Astrocyte (in vitro differentiated cells and primary cell): Measurements from ENCODE around the gene LAMA5. TPM values are rescaled to one million over a fixed set of nuclear protein-coding genes. Genes with fewer than 3 reads are reported as not detected.

Experiments used
- DNase-seq: peaks from one replicate; pipeline ENCODE4 v3.0.0-alpha.2; 2010; ENCODE audit warnings: low read depth
- FAIRE-seq: peaks from 2 replicates; lab custom pipeline; 2011; peaks lifted over from hg19 to GRCh38; lab: Jason Lieb, UNC
- H2AFZ ChIP-seq: 2 replicates; pipeline ENCODE4 v1.6.0; 2012; ENCODE audit warnings: low read depth, low read length, inconsistent platforms
- H3K27ac ChIP-seq: 2 replicates; pipeline ENCODE4 v1.5.1; 2011; ENCODE audit warnings: low read depth, low read length, inconsistent platforms
- H3K27me3 ChIP-seq: 2 replicates; pipeline ENCODE4 v1.6.0; 2011; ENCODE audit warnings: low read length, inconsistent platforms; ENCODE audit not compliant: insufficient read depth
- H3K36me3 ChIP-seq: 2 replicates; pipeline ENCODE4 v1.5.1; 2011; ENCODE audit warnings: low read length, inconsistent platforms; ENCODE audit not compliant: insufficient read depth
- H3K4me1 ChIP-seq: 2 replicates; pipeline ENCODE4 v1.5.1; 2011; ENCODE audit warnings: low read length, inconsistent platforms; ENCODE audit not compliant: insufficient read depth
- H3K4me2 ChIP-seq: 2 replicates; pipeline ENCODE4 v1.6.0; 2012; ENCODE audit warnings: low read length, inconsistent platforms
- H3K4me3 ChIP-seq: 2 replicates; pipeline ENCODE4 v1.5.1; 2011; ENCODE audit warnings: low read depth, mild to moderate bottlenecking, low read length, inconsistent platforms; ENCODE audit not compliant: insufficient read depth
- H3K79me2 ChIP-seq: 2 replicates; pipeline ENCODE4 v1.6.0; 2012; ENCODE audit warnings: mild to moderate bottlenecking, low read length, inconsistent platforms; ENCODE audit not compliant: insufficient read depth
- H3K9ac ChIP-seq: 2 replicates; pipeline ENCODE4 v1.6.0; 2012; ENCODE audit warnings: mild to moderate bottlenecking, low read length, inconsistent platforms
- H3K9me3 ChIP-seq: 2 replicates; pipeline ENCODE4 v1.5.1; 2012; ENCODE audit warnings: low read depth, mild to moderate bottlenecking, low read length, inconsistent platforms; ENCODE audit not compliant: insufficient read depth
- H4K20me1 ChIP-seq: 2 replicates; pipeline ENCODE4 v1.6.0; 2012; ENCODE audit warnings: low read length, inconsistent platforms; ENCODE audit not compliant: insufficient read depth
- H3K27ac Mint-ChIP-seq: one replicate; pipeline ENCODE4 v1.8.0; 2021; ENCODE audit warnings: mild to moderate bottlenecking, mixed read lengths; ENCODE audit not compliant: unreplicated experiment
- H3K27me3 Mint-ChIP-seq: one replicate; pipeline ENCODE4 v1.8.0; 2021; ENCODE audit warnings: low read depth, mixed read lengths; ENCODE audit not compliant: unreplicated experiment
- H3K36me3 Mint-ChIP-seq: one replicate; pipeline ENCODE4 v1.8.0; 2021; ENCODE audit warnings: low read depth, mixed read lengths; ENCODE audit not compliant: unreplicated experiment
- H3K4me1 Mint-ChIP-seq: one replicate; pipeline ENCODE4 v1.8.0; 2021; ENCODE audit warnings: low read depth, mixed read lengths; ENCODE audit not compliant: unreplicated experiment
- H3K4me3 Mint-ChIP-seq: one replicate; pipeline ENCODE4 v1.8.0; 2021; ENCODE audit warnings: mild to moderate bottlenecking, moderate library complexity, mixed read lengths; ENCODE audit not compliant: unreplicated experiment
- H3K9me3 Mint-ChIP-seq: one replicate; pipeline ENCODE4 v1.8.0; 2021; ENCODE audit warnings: mild to moderate bottlenecking, mixed read lengths; ENCODE audit not compliant: unreplicated experiment
- CTCF ChIP-seq: IDR thresholded peaks from 2 replicates; pipeline ENCODE4 v1.5.1; 2011; ENCODE audit warnings: low read depth, mild to moderate bottlenecking, inconsistent platforms, low read length, moderate library complexity; ENCODE audit not compliant: insufficient read depth
- EZH2 ChIP-seq: IDR thresholded peaks from 2 replicates; pipeline ENCODE4 v1.6.1; 2012; ENCODE audit warnings: mild to moderate bottlenecking, low read length, inconsistent platforms; ENCODE audit not compliant: insufficient read depth
- total RNA-seq: library from RNA; stranded (reverse); gene quantifications from 2 replicates; pipeline ENCODE4 v1.2.1, GENCODE V29; 2021

The LAMA5 gene
- total RNA-seq, 1 donor from 2014 or later: 350 TPM

GRCh38 chr20:62359043-62359490 is 8.0 kb downstream of the LAMA5 start:
- Histone ChIP-seq H3K9ac (peak overlapping the region; percentile 18), H3K27me3 (no peaks in the 10 kb centered on the region), H2AFZ (peak overlapping the region; percentile 26), H3K4me3 (no peak overlapping the region), H3K9me3 (no peaks in the 10 kb centered on the region), H3K79me2 (peaks cover 5% of the 10 kb centered on the region), H3K27ac (no peak overlapping the region), H4K20me1 (peaks cover 19% of the 10 kb centered on the region), H3K36me3 (no peaks in the 10 kb centered on the region), H3K4me1 (peaks cover 57% of the 10 kb centered on the region), H3K4me2 (peak overlapping the region; percentile 65)
- Mint-ChIP-seq H3K9me3 (no peaks in the 10 kb centered on the region), H3K27ac (no peak overlapping the region), H3K36me3 (no peaks in the 10 kb centered on the region), H3K4me1 (peaks cover 8% of the 10 kb centered on the region), H3K27me3 (no peaks in the 10 kb centered on the region), H3K4me3 (no peak overlapping the region)
- FAIRE-seq: no peak
- no peak for DNase-seq
- TF ChIP-seq CTCF (no peak), EZH2 (no peak)

GRCh38 chr20:62358171-62359042 is 8.7 kb downstream of the LAMA5 start:
- H3K27ac ChIP-seq: no peak overlapping the region
- Mint-ChIP-seq H3K27me3 (no peaks in the 10 kb centered on the region), H3K4me1 (peaks cover 8% of the 10 kb centered on the region), H3K36me3 (no peaks in the 10 kb centered on the region), H3K4me3 (no peak overlapping the region), H3K9me3 (no peaks in the 10 kb centered on the region), H3K27ac (peak overlapping the region; percentile 84)
- H3K9ac ChIP-seq: peak overlapping the region; percentile 18
- no peak overlapping the region for H3K4me3 ChIP-seq
- no peak for TF ChIP-seq CTCF
- no peak for TF ChIP-seq EZH2
- H4K20me1 ChIP-seq: peaks cover 16% of the 10 kb centered on the region
- FAIRE-seq (no peak), DNase-seq (no peak)
- no peaks in the 10 kb centered on the region for H3K36me3 ChIP-seq
- peaks cover 3% of the 10 kb centered on the region for H3K79me2 ChIP-seq
- no peaks in the 10 kb centered on the region for H3K27me3 ChIP-seq
- peak overlapping the region; percentile 74 for H3K4me2 ChIP-seq
- H2AFZ ChIP-seq: no peak overlapping the region
- H3K4me1 ChIP-seq: peaks cover 55% of the 10 kb centered on the region
- H3K9me3 ChIP-seq: no peaks in the 10 kb centered on the region

- H4K20me1 ChIP-seq: peaks cover 10% of the 10 kb centered on the region
- no peak for FAIRE-seq
- H3K4me3 Mint-ChIP-seq: no peak overlapping the region
Observed at GRCh38 chr20:62357681-62358080, 9.4 kb downstream of the LAMA5 start.

More at GRCh38 chr20:62357681-62358080, 9.4 kb downstream of the LAMA5 start:
- H3K36me3 Mint-ChIP-seq: no peaks in the 10 kb centered on the region
- no peaks in the 10 kb centered on the region for H3K9me3 Mint-ChIP-seq
- Histone ChIP-seq H3K9ac (peak overlapping the region; percentile 67), H3K4me2 (peak overlapping the region; percentile 74), H3K9me3 (no peaks in the 10 kb centered on the region), H3K27ac (no peak overlapping the region), H3K27me3 (no peaks in the 10 kb centered on the region), H3K36me3 (no peaks in the 10 kb centered on the region), H3K79me2 (no peaks in the 10 kb centered on the region), H2AFZ (no peak overlapping the region), H3K4me1 (peaks cover 55% of the 10 kb centered on the region), H3K4me3 (no peak overlapping the region)
- no peak for TF ChIP-seq CTCF
- no peak for TF ChIP-seq EZH2
- peaks cover 6% of the 10 kb centered on the region for H3K4me1 Mint-ChIP-seq
- no peak for DNase-seq
- no peak overlapping the region for H3K27ac Mint-ChIP-seq
- no peaks in the 10 kb centered on the region for H3K27me3 Mint-ChIP-seq
